A549 (cell line): ENCODE data around the gene RCOR3. TPM values are rescaled to one million over a fixed set of nuclear protein-coding genes. Genes with fewer than 3 reads are reported as not detected.

Experiments
- ATAC-seq, 2 experiments: fragments of 200-7000 bp in 1 of 2; fragments of >200 bp in 1 of 2; cut with Nextera tagmentation in 1 of 2; cut with Tn5 transposase in 1 of 2; 3 replicates each; pipeline versions ENCODE4 v1.8.0 to v1.9.1; 2018 to 2020; ENCODE audit warnings: mild to moderate bottlenecking in 1 of 2, moderate library complexity in 1 of 2
- CTCF ChIA-PET: fragments of 300-600 bp; sonication (Branson Sonifier 250); formaldehyde crosslinking; extraction: SDS; loops from one replicate; lab custom pipeline; 2021; ENCODE audit warnings: antibody characterized with exemption, inconsistent platforms; lab: Yijun Ruan, JAX
- POLR2A ChIA-PET: fragments of 350-600 bp; formaldehyde crosslinking; extraction: SDS; loops from one replicate; lab custom pipeline; 2021; ENCODE audit warnings: antibody characterized with exemption, inconsistent platforms; lab: Yijun Ruan, JAX
- DNase-seq, 2 experiments: peaks; one replicate each; pipeline versions ENCODE4 v3.0.0 to v3.0.0-alpha.2; 2011 to 2016; ENCODE audit warnings: low read depth in 1 of 2, low spot score in 1 of 2
- FAIRE-seq: peaks from 2 replicates; lab custom pipeline; 2011; peaks lifted over from hg19 to GRCh38; lab: Jason Lieb, UNC
- H3K27ac ChIP-seq, 2 experiments: fragments of >200 bp; sonication (Bioruptor Twin); formaldehyde crosslinking; 3 replicates each; pipeline ENCODE4 v1.5.1; 2016 to 2017
- H3K4me1 ChIP-seq: fragments of >200 bp; sonication (Bioruptor Twin); formaldehyde crosslinking; 3 replicates; pipeline ENCODE4 v1.6.1; 2016
- H3K4me2 ChIP-seq: fragments of >200 bp; sonication (Bioruptor Twin); formaldehyde crosslinking; 3 replicates; pipeline ENCODE4 v1.6.1; 2016
- H3K4me3 ChIP-seq: fragments of >200 bp; sonication (Bioruptor Twin); formaldehyde crosslinking; 3 replicates; pipeline ENCODE4 v1.5.1; 2016
- H3K9me3 ChIP-seq: fragments of >200 bp; sonication (Bioruptor Twin); formaldehyde crosslinking; 3 replicates; pipeline ENCODE4 v1.6.1; 2016
- BHLHE40 ChIP-seq: IDR thresholded peaks from 2 replicates; pipeline ENCODE4 v1.6.1; 2012; ENCODE audit warnings: low read depth, low read length, inconsistent platforms
- CBX2 ChIP-seq: fragments of 200-600 bp; sonication (generic); IDR thresholded peaks from 2 replicates; pipeline ENCODE4 v1.6.1; 2016; ENCODE audit warnings: low read depth, mild to moderate bottlenecking, borderline replicate concordance
- CEBPB ChIP-seq, 2 experiments: fragments of >200 bp in 1 of 2; sonication (Bioruptor Twin) in 1 of 2; formaldehyde crosslinking in 1 of 2; IDR thresholded peaks; 2 replicates each; pipeline ENCODE4 v1.6.1; 2012 to 2016
- CHD2 ChIP-seq: fragments of 150-350 bp; IDR thresholded peaks from 2 replicates; pipeline ENCODE4 v1.6.1; 2014; ENCODE audit warnings: low read length; ENCODE audit not compliant: partially characterized antibody
- EHF ChIP-seq: fragments of 250-450 bp; sonication (Bioruptor Pico); IDR thresholded peaks from 2 replicates; pipeline ENCODE4 v1.5.0; 2020; ENCODE audit warnings: mild to moderate bottlenecking
- EHMT2 ChIP-seq: fragments of 200-600 bp; sonication (generic); IDR thresholded peaks from 2 replicates; pipeline ENCODE4 v1.6.1; 2016; ENCODE audit warnings: antibody characterized with exemption, low read depth, mild to moderate bottlenecking, moderate library complexity
- EP300 ChIP-seq, 2 experiments: fragments of >200 bp; sonication (Bioruptor Twin); formaldehyde crosslinking; IDR thresholded peaks; 2 replicates in 1 of 2; 3 replicates in 1 of 2; pipeline ENCODE4 v1.6.1; 2016 to 2017
- FOSB ChIP-seq: fragments of 250-450 bp; sonication (Bioruptor Pico); IDR thresholded peaks from 2 replicates; pipeline ENCODE4 v1.5.0; 2020; ENCODE audit warnings: mild to moderate bottlenecking, moderate library complexity
- FOSL2 ChIP-seq, 2 experiments: fragments of 450-650 bp in 1 of 2; fragments of >200 bp in 1 of 2; sonication (Bioruptor Twin) in 1 of 2; formaldehyde crosslinking; IDR thresholded peaks; 2 replicates each; pipeline versions ENCODE4 v1.5.0 to v1.6.1; 2016 to 2020; ENCODE audit warnings: mild to moderate bottlenecking in 1 of 2, moderate library complexity in 1 of 2
- GATA3 ChIP-seq: IDR thresholded peaks from 2 replicates; pipeline ENCODE4 v1.6.1; 2012; ENCODE audit warnings: borderline replicate concordance
- HDAC2 ChIP-seq: fragments of 200-600 bp; sonication (generic); IDR thresholded peaks from 2 replicates; pipeline ENCODE4 v1.6.1; 2016
- HEYL ChIP-seq: fragments of 250-450 bp; sonication (Bioruptor Pico); IDR thresholded peaks from 2 replicates; pipeline ENCODE4 v1.8.0; 2021; ENCODE audit warnings: mild to moderate bottlenecking, moderate library complexity
- HOXA7 ChIP-seq: fragments of 250-450 bp; sonication (Bioruptor Pico); IDR thresholded peaks from 2 replicates; pipeline ENCODE4 v1.5.0; 2020; ENCODE audit warnings: mild to moderate bottlenecking, moderate library complexity
- HOXB13 ChIP-seq: fragments of 250-450 bp; sonication (Bioruptor Pico); IDR thresholded peaks from 2 replicates; pipeline ENCODE4 v1.5.0; 2020; ENCODE audit warnings: low read depth, mild to moderate bottlenecking, moderate library complexity
- HOXB5 ChIP-seq: fragments of 250-450 bp; sonication (Bioruptor Pico); IDR thresholded peaks from 2 replicates; pipeline ENCODE4 v1.5.0; 2020; ENCODE audit warnings: mild to moderate bottlenecking, moderate library complexity
- JUN ChIP-seq, 2 experiments: fragments of >200 bp; sonication (Bioruptor Twin); formaldehyde crosslinking; IDR thresholded peaks; 2 replicates in 1 of 2; 3 replicates in 1 of 2; pipeline ENCODE4 v1.6.1; 2016 to 2017
- JUNB ChIP-seq: fragments of >200 bp; sonication (Bioruptor Twin); formaldehyde crosslinking; IDR thresholded peaks from 2 replicates; pipeline ENCODE4 v1.6.1; 2016
- KDM1A ChIP-seq: fragments of 200-600 bp; sonication (generic); IDR thresholded peaks from 2 replicates; pipeline ENCODE4 v1.6.1; 2016; ENCODE audit warnings: low read depth, mild to moderate bottlenecking
- KDM5A ChIP-seq: fragments of 200-600 bp; sonication (generic); IDR thresholded peaks from 2 replicates; pipeline ENCODE4 v1.6.1; 2016; ENCODE audit warnings: antibody characterized with exemption, mild to moderate bottlenecking
- MAZ ChIP-seq: fragments of 150-350 bp; IDR thresholded peaks from 2 replicates; pipeline ENCODE4 v1.6.1; 2014; ENCODE audit warnings: antibody characterized with exemption, low read depth, low read length, borderline replicate concordance
- NFE2L2 ChIP-seq: fragments of 150-350 bp; conservative IDR thresholded peaks from 2 replicates; pipeline ENCODE4 v1.6.1; 2014; ENCODE audit warnings: low read length
- NPAS2 ChIP-seq: fragments of 250-450 bp; sonication (Bioruptor Pico); IDR thresholded peaks from 2 replicates; pipeline ENCODE4 v1.8.0; 2022; ENCODE audit warnings: mild to moderate bottlenecking, moderate library complexity, borderline replicate concordance
- NR3C1 ChIP-seq: fragments of >200 bp; sonication (Bioruptor Twin); formaldehyde crosslinking; IDR thresholded peaks from 3 replicates; pipeline ENCODE4 v1.6.1; 2017
- PBX3 ChIP-seq: IDR thresholded peaks from 2 replicates; pipeline ENCODE4 v1.6.1; 2012
- PHF8 ChIP-seq: fragments of 200-600 bp; sonication (generic); IDR thresholded peaks from 2 replicates; pipeline ENCODE4 v1.6.1; 2016; ENCODE audit warnings: low read depth, mild to moderate bottlenecking, antibody characterized with exemption, moderate library complexity, borderline replicate concordance
- POLR2A ChIP-seq: IDR thresholded peaks from 2 replicates; pipeline ENCODE4 v1.6.1; 2012; ENCODE audit warnings: mild to moderate bottlenecking, low read length
- POLR2AphosphoS2 ChIP-seq: conservative IDR thresholded peaks from 2 replicates; pipeline ENCODE4 v1.6.1; 2012; ENCODE audit warnings: low read length, improper control_type of control experiment, inconsistent platforms
- RAD21 ChIP-seq, 2 experiments: fragments of >200 bp in 1 of 2; sonication (Bioruptor Twin) in 1 of 2; formaldehyde crosslinking in 1 of 2; IDR thresholded peaks in 1 of 2; conservative IDR thresholded peaks in 1 of 2; 2 replicates in 1 of 2; 3 replicates in 1 of 2; pipeline ENCODE4 v1.6.1; 2012 to 2018; ENCODE audit warnings: inconsistent platforms in 1 of 2
- RARB ChIP-seq: fragments of 250-450 bp; sonication (Bioruptor Pico); IDR thresholded peaks from 2 replicates; pipeline ENCODE4 v1.8.0; 2021; ENCODE audit warnings: mild to moderate bottlenecking, moderate library complexity
- RCOR1 ChIP-seq: fragments of 150-350 bp; IDR thresholded peaks from 2 replicates; pipeline ENCODE4 v1.6.1; 2014; ENCODE audit warnings: antibody characterized with exemption, low read length, low read depth
- RFX5 ChIP-seq: fragments of 450-650 bp; IDR thresholded peaks from 2 replicates; pipeline ENCODE4 v1.7.1; 2014; ENCODE audit warnings: antibody characterized with exemption, mild to moderate bottlenecking, moderate library complexity
- RNF2 ChIP-seq: fragments of 200-600 bp; sonication (generic); IDR thresholded peaks from 2 replicates; pipeline ENCODE4 v1.6.1; 2016; ENCODE audit warnings: low read depth, mild to moderate bottlenecking, antibody characterized with exemption, moderate library complexity, borderline replicate concordance
- SMC3 ChIP-seq: fragments of >200 bp; sonication (Bioruptor Twin); formaldehyde crosslinking; IDR thresholded peaks from 3 replicates; pipeline ENCODE4 v1.6.1; 2018; ENCODE audit warnings: inconsistent platforms
- ZFP36 ChIP-seq: fragments of 450-650 bp; IDR thresholded peaks from 2 replicates; pipeline ENCODE4 v1.6.1; 2014; ENCODE audit warnings: borderline replicate concordance; ENCODE audit not compliant: partially characterized antibody
- ZNF302 ChIP-seq: fragments of 250-450 bp; sonication (Bioruptor Pico); IDR thresholded peaks from 2 replicates; pipeline ENCODE4 v1.9.0; 2021; ENCODE audit warnings: inconsistent platforms, mild to moderate bottlenecking, moderate library complexity
- ZSCAN20 ChIP-seq: fragments of 250-450 bp; sonication (Bioruptor Pico); IDR thresholded peaks from 2 replicates; pipeline ENCODE4 v1.8.0; 2022; ENCODE audit warnings: mild to moderate bottlenecking, moderate library complexity
- WGBS: methylation state at CpG from one replicate; pipeline ENCODE4 v1.1.6; 2017; ENCODE audit errors: missing lambda C conversion rate; 5-methylcytosine and 5-hydroxymethylcytosine counted together
- polyA minus RNA-seq: library from RNA; depleted of rRNA, polyadenylated mRNA; stranded (reverse); fragments of >200 nt; gene quantifications from 2 replicates; pipeline ENCODE4 v1.2.3, GENCODE V29; 2011; rRNA and poly(A)+ RNA removed
- polyA plus RNA-seq, 4 experiments: library from polyadenylated mRNA; depleted of rRNA in 3 of 4; stranded (reverse); fragments of >200 nt; fragmentation: RNase III in 1 of 4; extraction: RNeasy Plus Mini Kit Qiagen cat#74134 plus additional on column Dnase treatment in 1 of 4; gene quantifications; 2 replicates in 3 of 4; 3 replicates in 1 of 4; pipeline ENCODE4 v1.2.3, GENCODE V29; 2011 to 2017
- TF ChIP-seq, protein P1 (sequence below): fragments of 450-650 bp; IDR thresholded peaks from 2 replicates; pipeline ENCODE4 v1.6.1; 2014; ENCODE audit warnings: antibody characterized with exemption
- TF ChIP-seq, protein P2 (sequence below): fragments of >200 bp; sonication (Bioruptor Twin); formaldehyde crosslinking; IDR thresholded peaks from 3 replicates; pipeline ENCODE4 v1.6.1; 2016
- TF ChIP-seq, protein P3 (sequence below): IDR thresholded peaks from 2 replicates; pipeline ENCODE4 v1.6.1; 2012

RCOR3 gene
- polyA plus RNA-seq (2011; rRNA removed) (33.7 and 40.7 TPM in 2 replicates), polyA plus RNA-seq (2017; fragmentation: RNase III; extraction: RNeasy Plus Mini Kit Qiagen cat#74134 plus additional on column Dnase treatment) (16.1 to 19.0 TPM (median 16.3 TPM) in 3 replicates), polyA minus RNA-seq (35.1 and 42.3 TPM in 2 replicates)
- polyA plus RNA-seq (2012; cell fraction: cytosol; rRNA removed): 11.7 and 11.8 TPM in 2 replicates
- 29.3 and 29.5 TPM in 2 replicates for polyA plus RNA-seq (2012; cell fraction: nucleus; rRNA removed)

DNA sequence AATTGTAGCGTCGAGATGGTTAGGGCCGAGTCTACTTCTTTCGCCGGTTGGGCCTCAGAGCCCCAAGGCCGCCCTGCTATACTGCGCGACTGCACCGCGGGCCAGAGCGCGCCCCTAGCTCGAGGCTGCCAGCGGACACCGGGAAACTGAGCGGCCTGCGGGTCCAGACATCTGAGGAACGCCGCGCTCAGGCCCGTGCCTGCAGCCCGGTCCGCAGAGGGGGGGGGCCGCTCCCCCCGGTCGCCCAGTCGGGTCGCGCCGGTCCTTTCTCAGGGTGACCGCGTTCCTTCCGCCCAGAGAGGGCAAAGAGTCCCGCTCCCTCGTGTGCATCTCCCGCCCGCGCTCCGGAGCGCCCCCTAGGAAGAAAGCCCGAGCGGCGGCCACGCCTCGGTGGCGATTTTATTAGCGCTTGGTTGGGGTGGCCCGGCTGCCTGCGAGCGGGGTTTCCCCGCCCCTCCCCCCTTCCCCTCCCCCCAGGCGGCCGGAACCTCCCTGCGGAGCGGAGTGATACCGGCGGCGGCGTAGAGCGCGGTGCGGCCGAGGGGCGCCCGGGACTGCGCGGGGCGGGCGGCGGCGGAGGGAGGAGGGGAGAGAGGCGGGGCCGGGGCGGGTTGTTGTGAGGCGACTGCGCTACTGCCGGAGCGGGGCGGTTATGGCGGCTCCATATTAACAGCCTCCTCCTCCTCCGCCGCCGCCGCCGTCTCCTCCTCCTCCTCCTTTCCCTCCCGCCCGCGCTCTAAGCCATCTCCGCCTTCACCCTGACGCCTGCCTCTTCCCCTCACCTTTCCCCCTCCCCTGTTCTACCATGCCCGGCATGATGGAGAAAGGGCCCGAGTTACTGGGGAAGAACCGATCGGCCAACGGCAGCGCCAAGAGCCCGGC, at the start of gene RCOR3:
TSS of gene RCOR3 (plus strand) at position 611 of the 882 bp plus-strand sequence. CDS start at position 806, 195 bp downstream.
- no peak for FAIRE-seq
- POLR2A ChIA-PET: interaction anchor here (1.0 to 1.4 kb wide), 4 partner anchors 11 to 885 kb away, joined by 3 to 8 read pairs (median 4); no protein-coding TSS in a partner anchor
- TF ChIP-seq RNF2 (no peak), NPAS2 (CRISPR knock-in tag) (no peak), PHF8 (peak; percentile 79), RARB (CRISPR knock-in tag) (no peak), JUNB (no peak), ZFP36 (no peak), CBX2 (no peak), NR3C1 (no peak), HDAC2 (no peak; the same call in 1 of the 2 replicates), POLR2A (peak; percentile 76), SMC3 (peak; percentile 54), HOXA7 (CRISPR knock-in tag) (no peak), FOSL2 (IDR thresholded peaks at IDR 0.05) (no peak), FOSL2 (CRISPR knock-in tag; IDR thresholded peaks at IDR 0.05) (peak; percentile 26; the same call in 1 of the 2 replicates), CHD2 (peak; percentile 75), RCOR1 (no peak), GATA3 (peak; percentile 41), BHLHE40 (0 out of 2 replicates have a peak, but pooled peaks have one; percentile 44), RAD21 (conservative IDR thresholded peaks at IDR 0.05 in 1 of 2, IDR thresholded peaks at IDR 0.05 in 1 of 2) (peak; percentile 6 to 60; a peak in 3 of 5 replicates), HOXB13 (CRISPR knock-in tag) (no peak), ZNF302 (CRISPR knock-in tag) (no peak), EHF (CRISPR knock-in tag) (no peak), CEBPB (IDR thresholded peaks at IDR 0.05) (no peak), POLR2AphosphoS2 (no peak), ZSCAN20 (no peak), EHMT2 (no peak), MAZ (no peak; the same call in 1 of the 2 replicates), JUN (IDR thresholded peaks at IDR 0.05) (peak; percentile 93 to 99), KDM1A (no peak), NFE2L2 (no peak), RFX5 (no peak), PBX3 (peak; percentile 80), EP300 (IDR thresholded peaks at IDR 0.05) (peak in 1 of 2 experiments; percentile 20; a peak in 1 of 5 replicates), KDM5A (no peak), HEYL (CRISPR knock-in tag) (no peak), FOSB (CRISPR knock-in tag) (no peak), HOXB5 (CRISPR knock-in tag) (no peak)
- TF ChIP-seq, protein P1, sequence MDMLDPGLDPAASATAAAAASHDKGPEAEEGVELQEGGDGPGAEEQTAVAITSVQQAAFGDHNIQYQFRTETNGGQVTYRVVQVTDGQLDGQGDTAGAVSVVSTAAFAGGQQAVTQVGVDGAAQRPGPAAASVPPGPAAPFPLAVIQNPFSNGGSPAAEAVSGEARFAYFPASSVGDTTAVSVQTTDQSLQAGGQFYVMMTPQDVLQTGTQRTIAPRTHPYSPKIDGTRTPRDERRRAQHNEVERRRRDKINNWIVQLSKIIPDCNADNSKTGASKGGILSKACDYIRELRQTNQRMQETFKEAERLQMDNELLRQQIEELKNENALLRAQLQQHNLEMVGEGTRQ: no peak
- TF ChIP-seq, protein P2, sequence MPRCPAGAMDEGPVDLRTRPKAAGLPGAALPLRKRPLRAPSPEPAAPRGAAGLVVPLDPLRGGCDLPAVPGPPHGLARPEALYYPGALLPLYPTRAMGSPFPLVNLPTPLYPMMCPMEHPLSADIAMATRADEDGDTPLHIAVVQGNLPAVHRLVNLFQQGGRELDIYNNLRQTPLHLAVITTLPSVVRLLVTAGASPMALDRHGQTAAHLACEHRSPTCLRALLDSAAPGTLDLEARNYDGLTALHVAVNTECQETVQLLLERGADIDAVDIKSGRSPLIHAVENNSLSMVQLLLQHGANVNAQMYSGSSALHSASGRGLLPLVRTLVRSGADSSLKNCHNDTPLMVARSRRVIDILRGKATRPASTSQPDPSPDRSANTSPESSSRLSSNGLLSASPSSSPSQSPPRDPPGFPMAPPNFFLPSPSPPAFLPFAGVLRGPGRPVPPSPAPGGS: peak; percentile 94
- TF ChIP-seq, protein P3, sequence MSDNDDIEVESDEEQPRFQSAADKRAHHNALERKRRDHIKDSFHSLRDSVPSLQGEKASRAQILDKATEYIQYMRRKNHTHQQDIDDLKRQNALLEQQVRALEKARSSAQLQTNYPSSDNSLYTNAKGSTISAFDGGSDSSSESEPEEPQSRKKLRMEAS: peak; percentile 97

More for the DNA sequence above, at the start of gene RCOR3:
- CTCF ChIA-PET: interaction anchor here (0.7 to 1.6 kb wide), 20 partner anchors 9 to 882 kb away, joined by 3 to 11 read pairs (median 3); partner anchors contain the start of genes KCNH1 and RD3
- Histone ChIP-seq H3K4me1 (peaks cover 16% of the 10 kb centered on the region; the same call in 2 of the 3 replicates), H3K4me3 (peak within 1 kb of the TSS; percentile 90), H3K27ac (peak within 1 kb of the TSS; percentile 99), H3K9me3 (no peaks in the 10 kb centered on the region), H3K4me2 (peak within 1 kb of the TSS; percentile 99)
- DNase-seq (peak; percentile 68 to 96), ATAC-seq (peak; percentile 79 to 88)
- 2% methylated on average over 21 of the region's 97 CpGs for WGBS
